Smooth muscle cell (in vitro differentiated cells): ENCODE measurements around the gene KCNH4. TPM values are rescaled to one million over a fixed set of nuclear protein-coding genes. Genes with fewer than 3 reads are reported as not detected.

Experiments
- DNase-seq: peaks from one replicate; lab custom pipeline; 2025; ENCODE audit not compliant: unreplicated experiment; lab: John Stamatoyannopoulos, UW
- H2AFZ ChIP-seq: fragments of 200-600 bp; sonication (generic); 2 replicates; pipeline ENCODE4 v1.6.0; 2016; ENCODE audit warnings: antibody characterized with exemption, low read depth, mild to moderate bottlenecking
- H3F3A ChIP-seq: fragments of 200-600 bp; sonication (generic); 2 replicates; pipeline ENCODE4 v1.6.0; 2017; ENCODE audit warnings: antibody characterized with exemption, low read depth
- H3K27ac ChIP-seq: fragments of 200-600 bp; sonication (generic); 2 replicates; pipeline ENCODE4 v1.5.1; 2016; ENCODE audit warnings: low read depth, mild to moderate bottlenecking
- H3K27me3 ChIP-seq: fragments of 200-600 bp; sonication (generic); 2 replicates; pipeline ENCODE4 v1.6.1; 2016; ENCODE audit warnings: low read depth, mild to moderate bottlenecking
- H3K36me3 ChIP-seq: fragments of 200-600 bp; sonication (generic); 2 replicates; pipeline ENCODE4 v1.5.1; 2016; ENCODE audit warnings: low read depth
- H3K4me1 ChIP-seq: fragments of 200-600 bp; sonication (generic); 2 replicates; pipeline ENCODE4 v1.5.1; 2016; ENCODE audit warnings: low read depth
- H3K4me2 ChIP-seq: fragments of 200-600 bp; sonication (generic); 2 replicates; pipeline ENCODE4 v1.6.0; 2016; ENCODE audit warnings: mild to moderate bottlenecking
- H3K4me3 ChIP-seq: fragments of 200-600 bp; sonication (generic); 2 replicates; pipeline ENCODE4 v1.5.1; 2016; ENCODE audit warnings: mild to moderate bottlenecking
- H3K79me2 ChIP-seq: fragments of 200-600 bp; sonication (generic); 2 replicates; pipeline ENCODE4 v1.6.0; 2016; ENCODE audit warnings: low read depth, mild to moderate bottlenecking
- H3K9ac ChIP-seq: fragments of 200-600 bp; sonication (generic); 2 replicates; pipeline ENCODE4 v1.6.0; 2016; ENCODE audit warnings: low read depth
- H3K9me3 ChIP-seq: fragments of 200-600 bp; sonication (generic); replicated peaks from 2 replicates; pipeline ENCODE4 v1.5.1; 2016; ENCODE audit warnings: low read depth
- H4K20me1 ChIP-seq: fragments of 200-600 bp; sonication (generic); 2 replicates; pipeline ENCODE4 v1.6.0; 2016; ENCODE audit warnings: low read depth
- CTCF ChIP-seq: fragments of 200-600 bp; sonication (generic); IDR thresholded peaks from 2 replicates; pipeline ENCODE4 v1.5.1; 2017; ENCODE audit warnings: borderline replicate concordance, mild to moderate bottlenecking, antibody characterized with exemption; ENCODE audit not compliant: insufficient read depth, poor library complexity, severe bottlenecking
- WGBS: methylation state at CpG from one replicate; pipeline ENCODE4 v1.1.7; 2016; ENCODE audit warnings: low lambda C conversion rate; 5-methylcytosine and 5-hydroxymethylcytosine counted together
- polyA plus RNA-seq: library from polyadenylated mRNA; unstranded; fragments of >200 nt; fragmentation: Nextera tagmentation; extraction: Ambion mirVana; gene quantifications from 2 replicates; pipeline ENCODE4 v1.2.1, GENCODE V29; 2016
- total RNA-seq: library from RNA; depleted of rRNA; stranded (reverse); fragments of >200 nt; gene quantifications from 2 replicates; pipeline ENCODE4 v1.2.3, GENCODE V29; 2014

KCNH4 gene
- total and polyA plus RNA-seq, 2 experiments from 2014 or later: not detected

- WGBS: 78% methylated on average over 9 of the region's 9 CpGs
- no peak for DNase-seq
- peak overlapping the region; percentile 56 for H3K4me3 ChIP-seq
Measured at GRCh38 chr17:42182927-42183734, 2.2 kb upstream of the KCNH4 start.

GRCh38 chr17:42181851-42182207, 887 bp upstream of the KCNH4 start:
- 86% methylated on average over 2 of the region's 2 CpGs for WGBS
- H3K27me3 ChIP-seq: peaks cover 52% of the 10 kb centered on the region
- no peak for DNase-seq
- no peak overlapping the region for H3K4me3 ChIP-seq
- H3K4me2 ChIP-seq: no peak overlapping the region
- no peaks in the 10 kb centered on the region for H3K36me3 ChIP-seq
- no peak overlapping the region for H2AFZ ChIP-seq
- H3K9ac ChIP-seq: no peak overlapping the region
- peaks cover 18% of the 10 kb centered on the region for H3K4me1 ChIP-seq
- no peak overlapping the region for H3K27ac ChIP-seq
- H3K9me3 ChIP-seq: no peaks in the 10 kb centered on the region
- no peaks in the 10 kb centered on the region for H4K20me1 ChIP-seq
- H3K79me2 ChIP-seq: no peaks in the 10 kb centered on the region
- H3F3A ChIP-seq: no peaks in the 10 kb centered on the region
- no peak for TF ChIP-seq CTCF

More at GRCh38 chr17:42182927-42183734, 2.2 kb upstream of the KCNH4 start:
- Histone ChIP-seq H3K4me2 (peak overlapping the region; percentile 99), H3K27ac (no peak overlapping the region), H3F3A (no peaks in the 10 kb centered on the region), H2AFZ (peak overlapping the region; percentile 97), H3K79me2 (no peaks in the 10 kb centered on the region), H4K20me1 (no peaks in the 10 kb centered on the region), H3K27me3 (peaks cover 47% of the 10 kb centered on the region), H3K36me3 (no peaks in the 10 kb centered on the region), H3K9ac (no peak overlapping the region), H3K9me3 (no peaks in the 10 kb centered on the region), H3K4me1 (peaks cover 18% of the 10 kb centered on the region)
- TF ChIP-seq CTCF: no peak

GRCh38 chr17:42180411-42180921, 476 bp downstream of the KCNH4 start:
- DNase-seq: no peak
- H3K9me3 ChIP-seq: no peaks in the 10 kb centered on the region
- no peak overlapping the region for H3K27ac ChIP-seq
- no peak overlapping the region for H2AFZ ChIP-seq
- H3K4me3 ChIP-seq: no peak overlapping the region
- peaks cover 52% of the 10 kb centered on the region for H3K27me3 ChIP-seq
- no peaks in the 10 kb centered on the region for H3K79me2 ChIP-seq
- H4K20me1 ChIP-seq: no peaks in the 10 kb centered on the region
- no peaks in the 10 kb centered on the region for H3K36me3 ChIP-seq
- no peak for TF ChIP-seq CTCF
- H3F3A ChIP-seq: no peaks in the 10 kb centered on the region
- 4% methylated on average over 26 of the region's 33 CpGs for WGBS
- peaks cover 12% of the 10 kb centered on the region for H3K4me1 ChIP-seq
- H3K9ac ChIP-seq: no peak overlapping the region
- H3K4me2 ChIP-seq: peak overlapping the region; percentile 54

GRCh38 chr17:42179911-42180410, 981 bp downstream of the KCNH4 start:
- no peak for TF ChIP-seq CTCF
- Histone ChIP-seq H3K79me2 (no peaks in the 10 kb centered on the region), H3K4me1 (peaks cover 11% of the 10 kb centered on the region), H3K36me3 (no peaks in the 10 kb centered on the region), H3K4me3 (no peak overlapping the region), H3K27me3 (peaks cover 52% of the 10 kb centered on the region), H3F3A (no peaks in the 10 kb centered on the region), H2AFZ (no peak overlapping the region), H3K4me2 (no peak overlapping the region), H4K20me1 (no peaks in the 10 kb centered on the region), H3K9ac (no peak overlapping the region), H3K9me3 (no peaks in the 10 kb centered on the region), H3K27ac (no peak overlapping the region)
- peak; percentile 9 for DNase-seq
- 12% methylated on average over 14 of the region's 20 CpGs for WGBS
